HFFc6 (cell line): ENCODE measurements around the gene PRKCH. TPM values are rescaled to one million over a fixed set of nuclear protein-coding genes. Genes with fewer than 3 reads are reported as not detected.

ENCODE experiments used
- DNase-seq: peaks from one replicate; pipeline ENCODE4 v3.0.0-alpha.2; 2018
- H3K27ac Mint-ChIP-seq: 2 replicates; pipeline ENCODE4 v1.8.0; 2020; ENCODE audit warnings: mild to moderate bottlenecking, mixed read lengths
- H3K27me3 Mint-ChIP-seq: 2 replicates; pipeline ENCODE4 v1.8.0; 2021; ENCODE audit warnings: mild to moderate bottlenecking, moderate library complexity, mixed read lengths; ENCODE audit not compliant: insufficient read depth
- H3K36me3 Mint-ChIP-seq: 2 replicates; pipeline ENCODE4 v1.8.0; 2021; ENCODE audit warnings: low read depth, mixed read lengths
- H3K4me1 Mint-ChIP-seq: 2 replicates; pipeline ENCODE4 v1.8.0; 2020; ENCODE audit warnings: low read depth, mixed read lengths
- H3K4me3 Mint-ChIP-seq: 2 replicates; pipeline ENCODE4 v1.8.0; 2020; ENCODE audit warnings: mild to moderate bottlenecking, moderate library complexity, mixed read lengths
- H3K9me3 Mint-ChIP-seq: 2 replicates; pipeline ENCODE4 v1.8.0; 2020; ENCODE audit warnings: mild to moderate bottlenecking, mixed read lengths
- total RNA-seq, 6 experiments: library from RNA; stranded (reverse); fragmentation: NEBNext Ultra II Directional; extraction: Animal tissue kit (Norgen Biotek cat#: 25700); gene quantifications; 2 replicates in 1 of 6; 3 replicates in 5 of 6; pipeline ENCODE4 v1.2.3, GENCODE V29; 2021
- TF ChIP-seq, protein P1 (sequence below): fragments of 200-600 bp; sonication (generic); IDR thresholded peaks from 2 replicates; pipeline ENCODE4 v1.5.0; 2021; ENCODE audit warnings: antibody characterized with exemption, mild to moderate bottlenecking

PRKCH gene
- total RNA-seq, 6 experiments from 2014 or later: 0.17 to 1.2 (median 0.35) TPM

- Mint-ChIP-seq H3K4me1 (peaks cover 84% of the 10 kb centered on the region), H3K4me3 (peak overlapping the region; percentile 9; the same call in 1 of the 2 replicates), H3K27ac (peak overlapping the region; percentile 82), H3K9me3 (no peaks in the 10 kb centered on the region), H3K36me3 (no peaks in the 10 kb centered on the region), H3K27me3 (no peaks in the 10 kb centered on the region)
- TF ChIP-seq, protein P1, sequence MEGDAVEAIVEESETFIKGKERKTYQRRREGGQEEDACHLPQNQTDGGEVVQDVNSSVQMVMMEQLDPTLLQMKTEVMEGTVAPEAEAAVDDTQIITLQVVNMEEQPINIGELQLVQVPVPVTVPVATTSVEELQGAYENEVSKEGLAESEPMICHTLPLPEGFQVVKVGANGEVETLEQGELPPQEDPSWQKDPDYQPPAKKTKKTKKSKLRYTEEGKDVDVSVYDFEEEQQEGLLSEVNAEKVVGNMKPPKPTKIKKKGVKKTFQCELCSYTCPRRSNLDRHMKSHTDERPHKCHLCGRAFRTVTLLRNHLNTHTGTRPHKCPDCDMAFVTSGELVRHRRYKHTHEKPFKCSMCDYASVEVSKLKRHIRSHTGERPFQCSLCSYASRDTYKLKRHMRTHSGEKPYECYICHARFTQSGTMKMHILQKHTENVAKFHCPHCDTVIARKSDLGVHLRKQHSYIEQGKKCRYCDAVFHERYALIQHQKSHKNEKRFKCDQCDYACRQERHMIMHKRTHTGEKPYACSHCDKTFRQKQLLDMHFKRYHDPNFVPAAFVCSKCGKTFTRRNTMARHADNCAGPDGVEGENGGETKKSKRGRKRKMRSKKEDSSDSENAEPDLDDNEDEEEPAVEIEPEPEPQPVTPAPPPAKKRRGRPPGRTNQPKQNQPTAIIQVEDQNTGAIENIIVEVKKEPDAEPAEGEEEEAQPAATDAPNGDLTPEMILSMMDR: no peak
- no peak for DNase-seq
These were observed 154.8 kb downstream of the PRKCH start for GRCh38 chr14:61476105-61476753.

DNA sequence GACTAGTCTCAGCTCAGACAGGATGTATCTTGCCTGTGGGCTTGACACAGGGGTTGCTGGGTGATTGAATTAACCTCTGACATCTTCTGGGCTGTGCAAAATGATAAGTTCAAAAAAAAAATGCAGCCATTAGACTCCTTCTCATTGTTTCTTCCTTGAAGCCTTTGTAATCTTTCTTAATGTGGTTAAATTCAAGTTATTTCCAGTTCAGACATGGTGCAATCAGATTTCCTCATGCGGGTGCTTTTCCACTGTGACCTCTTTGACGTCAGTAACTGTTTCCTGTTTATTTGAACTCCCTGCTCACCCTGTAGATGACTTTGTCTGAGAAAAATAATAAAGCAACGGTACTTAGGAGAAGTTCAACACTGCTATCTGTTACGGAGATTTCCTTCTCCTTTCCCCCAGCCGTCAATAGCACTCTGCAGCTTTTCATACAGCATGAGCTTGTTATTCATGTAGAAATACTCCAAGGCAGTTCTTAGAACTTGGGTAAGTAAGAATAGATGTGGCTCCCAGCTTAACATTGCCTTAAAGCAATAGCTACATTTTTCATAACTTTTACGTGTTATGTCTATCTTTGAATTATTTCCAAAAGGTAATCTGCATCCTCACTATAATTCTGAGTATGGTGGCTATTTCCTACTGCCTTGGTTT is 155.5 kb downstream of the PRKCH start:
- no peaks in the 10 kb centered on the region for H3K27me3 Mint-ChIP-seq
- H3K27ac Mint-ChIP-seq: peak overlapping the region; percentile 82
- H3K4me3 Mint-ChIP-seq: peak overlapping the region; percentile 9

GRCh38 chr14:61477712-61478462 is 156.5 kb downstream of the PRKCH start:
- peaks cover 68% of the 10 kb centered on the region for H3K4me1 Mint-ChIP-seq
- no peaks in the 10 kb centered on the region for H3K36me3 Mint-ChIP-seq
- H3K27me3 Mint-ChIP-seq: no peaks in the 10 kb centered on the region
- no peaks in the 10 kb centered on the region for H3K9me3 Mint-ChIP-seq
- DNase-seq: no peak
- peak overlapping the region; percentile 82; the same call in 1 of the 2 replicates for H3K27ac Mint-ChIP-seq
- peak overlapping the region; percentile 27; the same call in 1 of the 2 replicates for H3K4me3 Mint-ChIP-seq
- TF ChIP-seq, protein P1: no peak

More for the DNA sequence above, 155.5 kb downstream of the PRKCH start:
- TF ChIP-seq, protein P1: no peak
- Mint-ChIP-seq H3K36me3 (no peaks in the 10 kb centered on the region), H3K4me1 (peaks cover 78% of the 10 kb centered on the region), H3K9me3 (no peaks in the 10 kb centered on the region)
- peak; percentile 70 for DNase-seq

DNA sequence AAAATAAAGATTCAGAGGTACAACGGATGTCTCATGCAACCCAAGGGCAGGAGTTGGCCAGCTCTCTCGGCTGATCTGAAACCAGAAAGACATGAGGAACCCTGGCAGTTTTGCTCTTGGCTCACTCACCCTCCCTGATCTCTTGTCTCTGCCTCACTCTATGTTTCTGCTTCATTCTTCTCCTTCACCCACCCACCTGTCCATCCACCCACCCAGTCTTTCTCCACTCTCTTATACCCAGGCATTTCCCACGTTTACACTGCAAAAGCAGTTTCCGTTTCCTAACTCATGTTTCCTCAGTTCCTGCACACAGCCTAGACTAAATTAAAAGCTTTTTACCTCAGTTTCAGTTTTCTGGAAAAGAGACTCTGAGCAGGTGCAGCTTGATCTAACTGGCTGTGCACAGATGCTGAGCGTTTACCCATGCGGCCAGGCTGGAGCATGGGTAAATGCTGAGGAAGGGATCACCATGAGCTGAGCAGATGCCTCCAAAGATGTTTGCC is 157.6 kb downstream of the PRKCH start:
- H3K4me1 Mint-ChIP-seq: peaks cover 58% of the 10 kb centered on the region
- TF ChIP-seq, protein P1: no peak
- peak overlapping the region; percentile 54; the same call in 1 of the 2 replicates for H3K27ac Mint-ChIP-seq

DNA sequence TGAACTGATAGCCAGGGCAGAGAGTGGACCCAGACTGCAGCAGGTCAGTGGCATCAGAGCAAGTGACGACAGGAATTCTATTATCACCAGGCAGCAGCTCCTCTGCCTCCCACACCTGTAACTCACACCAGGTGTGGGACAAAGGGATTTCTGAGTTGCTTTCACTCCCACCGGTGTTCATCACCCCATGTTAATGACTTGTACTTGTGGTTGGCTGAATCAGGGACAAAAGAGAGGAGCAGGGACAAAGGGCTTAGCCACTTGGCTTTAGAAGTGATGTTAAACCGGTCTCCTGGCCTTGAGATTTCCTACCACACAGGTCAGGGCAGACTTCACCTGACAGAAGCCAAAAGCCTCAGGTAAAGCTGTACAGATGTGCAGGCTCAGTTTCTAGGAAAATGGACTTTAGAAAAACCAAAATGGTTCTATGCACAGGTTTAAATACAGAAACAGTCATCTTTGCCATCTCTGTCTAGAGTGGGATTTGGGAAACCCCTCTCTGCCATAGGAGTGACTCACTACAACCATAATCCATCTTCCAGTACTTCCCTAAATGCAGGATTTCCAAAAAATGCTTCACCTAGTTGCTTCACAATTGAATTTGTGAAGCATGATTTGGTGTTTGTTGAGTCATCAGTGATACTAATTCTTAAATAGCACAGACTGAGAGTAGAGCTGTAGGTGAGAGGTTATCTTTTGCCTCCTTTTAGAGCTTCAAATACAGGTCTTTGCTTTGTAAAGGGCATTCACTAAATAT is 158.5 kb downstream of the PRKCH start:
- Mint-ChIP-seq H3K27ac (0 out of 2 replicates have a peak overlapping the region, but pooled peaks have one; percentile 54), H3K4me3 (no peak overlapping the region), H3K9me3 (no peaks in the 10 kb centered on the region), H3K27me3 (no peaks in the 10 kb centered on the region), H3K4me1 (peaks cover 51% of the 10 kb centered on the region), H3K36me3 (no peaks in the 10 kb centered on the region)
- no peak for DNase-seq
- TF ChIP-seq, protein P1: no peak

More for the DNA sequence above, 157.6 kb downstream of the PRKCH start:
- no peak for DNase-seq
- Mint-ChIP-seq H3K9me3 (no peaks in the 10 kb centered on the region), H3K4me3 (no peak overlapping the region), H3K27me3 (no peaks in the 10 kb centered on the region), H3K36me3 (no peaks in the 10 kb centered on the region)
